ENCODE results near the gene HLA-G.
"Not testable (repeated sequence)": the region's sequence is repeated elsewhere in the genome, so short reads cannot be mapped to it uniquely, and the experiment has no call there.

HLA-G gene

DNA sequence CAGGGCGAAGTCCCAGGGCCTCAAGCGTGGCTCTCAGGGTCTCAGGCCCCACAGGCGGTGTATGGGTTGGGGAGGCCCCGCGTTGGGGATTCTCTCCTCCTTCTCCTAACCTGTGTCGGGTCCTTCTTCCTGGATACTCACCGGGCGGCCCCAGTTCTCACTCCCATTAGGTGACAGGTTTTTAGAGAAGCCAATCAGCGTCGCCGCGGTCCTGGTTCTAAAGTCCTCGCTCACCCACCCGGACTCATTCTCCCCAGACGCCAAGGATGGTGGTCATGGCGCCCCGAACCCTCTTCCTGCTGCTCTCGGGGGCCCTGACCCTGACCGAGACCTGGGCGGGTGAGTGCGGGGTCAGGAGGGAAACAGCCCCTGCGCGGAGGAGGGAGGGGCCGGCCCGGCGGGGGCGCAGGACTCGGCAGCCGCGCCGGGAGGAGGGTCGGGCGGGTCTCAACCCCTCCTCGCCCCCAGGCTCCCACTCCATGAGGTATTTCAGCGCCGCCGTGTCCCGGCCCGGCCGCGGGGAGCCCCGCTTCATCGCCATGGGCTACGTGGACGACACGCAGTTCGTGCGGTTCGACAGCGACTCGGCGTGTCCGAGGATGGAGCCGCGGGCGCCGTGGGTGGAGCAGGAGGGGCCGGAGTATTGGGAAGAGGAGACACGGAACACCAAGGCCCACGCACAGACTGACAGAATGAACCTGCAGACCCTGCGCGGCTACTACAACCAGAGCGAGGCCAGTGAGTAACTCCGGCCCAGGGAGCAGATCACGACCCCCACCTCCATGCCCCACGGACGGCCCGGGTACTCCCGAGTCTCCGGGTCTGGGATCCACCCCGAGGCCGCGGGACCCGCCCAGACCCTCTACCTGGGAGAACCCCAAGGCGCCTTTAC lies at the start of gene HLA-G:
HLA-G (plus strand) TSS at position 247 of the 892 bp plus-strand sequence; CDS start at position 267, 20 bp downstream.
- peak within 1 kb of the TSS; percentile 31 for H3K4me3 ChIP-seq (ENCODE audit: low read depth, low read length)
- no peak for DNase-seq (ENCODE audit: low read depth)

DNA sequence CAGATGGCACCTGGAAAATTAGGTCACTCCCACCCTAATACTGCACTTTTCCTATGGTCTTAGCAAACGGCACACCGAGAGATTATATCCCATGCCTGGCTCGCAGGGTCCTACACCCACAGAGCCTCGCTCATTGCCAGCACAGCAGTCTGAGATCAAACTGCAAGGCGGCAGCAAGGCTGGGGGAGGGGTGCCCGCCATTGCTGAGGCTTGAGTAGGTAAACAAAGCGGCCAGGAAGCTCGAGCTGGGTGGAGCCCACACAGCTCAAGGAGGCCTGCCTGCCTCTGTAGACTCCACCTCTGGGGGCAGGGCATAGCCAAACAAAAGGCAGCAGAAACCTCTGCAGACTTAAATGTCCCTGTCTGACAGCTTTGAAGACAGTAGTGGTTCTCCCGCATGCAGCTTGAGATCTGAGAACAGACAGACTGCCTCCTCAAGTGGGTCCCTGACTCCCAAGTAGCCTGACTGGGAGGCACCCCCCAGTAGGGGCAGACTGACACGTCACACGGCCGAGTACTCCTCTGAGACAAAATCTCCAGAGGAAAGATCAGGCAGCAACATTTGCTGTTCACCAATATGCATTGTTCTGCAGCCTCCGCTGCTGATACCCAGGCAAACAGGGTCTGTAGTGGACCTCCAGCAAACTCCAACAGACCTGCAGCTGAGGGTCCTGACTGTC lies 47.5 kb upstream of the HLA-G start:
- not testable (repeated sequence) for DNase-seq (ENCODE audit: low read depth); H3K4me3 ChIP-seq (ENCODE audit: low read depth, low read length)

DNA sequence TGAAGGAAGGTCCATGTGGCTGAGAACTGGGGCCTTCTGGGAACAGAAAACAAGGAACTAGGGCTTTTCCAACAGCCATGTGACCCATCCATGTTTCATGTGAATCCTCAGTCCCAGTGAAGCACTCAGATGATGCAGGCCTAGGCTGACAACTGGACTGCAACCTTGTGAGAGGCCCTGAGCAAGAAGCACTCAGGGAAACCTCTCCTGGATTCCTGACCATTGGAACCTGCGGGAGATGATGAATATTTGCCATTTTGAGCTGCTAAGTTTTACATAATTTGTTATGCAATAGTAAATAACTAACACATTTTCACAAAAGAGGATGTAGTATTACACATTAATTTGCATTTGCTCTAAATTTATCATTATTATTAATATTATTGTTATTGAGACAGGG lies 38.4 kb upstream of the HLA-G start:
- no peak for DNase-seq (ENCODE audit: low read depth)
- H3K4me3 ChIP-seq (ENCODE audit: low read depth, low read length) = no peak overlapping the region

DNA sequence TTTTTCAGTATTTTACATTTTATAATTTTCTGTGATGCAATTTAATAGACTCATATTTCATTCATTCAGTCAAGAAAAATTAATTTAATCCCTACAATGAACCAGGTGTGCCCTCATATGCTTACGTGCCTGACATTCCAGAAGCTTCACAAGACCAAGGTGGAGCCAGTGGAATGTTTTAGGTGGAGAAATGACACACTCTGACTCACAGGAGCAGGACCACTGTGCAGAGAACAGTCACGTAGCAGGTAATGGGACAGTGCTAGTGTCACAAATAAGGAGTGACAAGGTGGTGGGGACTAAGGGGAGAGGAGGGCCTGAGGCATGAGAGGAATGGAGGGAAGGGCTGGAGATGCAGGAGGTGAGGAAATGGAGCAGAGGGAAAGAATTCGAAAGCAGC lies 37.0 kb upstream of the HLA-G start:
- no peak overlapping the region for H3K4me3 ChIP-seq (ENCODE audit: low read depth, low read length)

DNA sequence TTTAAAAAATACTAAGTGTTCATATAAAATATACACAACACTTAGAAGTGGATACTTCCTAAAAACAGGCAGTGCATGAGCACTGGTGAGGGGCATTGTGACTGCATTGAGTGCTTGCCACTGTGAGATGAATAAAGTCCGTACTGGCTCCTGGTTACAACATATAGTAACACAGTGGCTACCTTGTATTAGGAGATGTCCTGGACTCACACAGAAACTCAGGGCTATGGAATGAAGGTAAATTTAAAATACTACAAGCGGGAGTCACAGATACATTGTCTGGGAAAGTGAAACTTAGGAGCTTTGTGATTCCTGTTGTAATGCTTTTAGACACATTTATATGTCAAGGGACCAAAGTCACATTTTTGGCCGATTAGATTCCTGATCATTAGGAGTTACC lies 36.5 kb upstream of the HLA-G start:
- H3K4me3 ChIP-seq (ENCODE audit: low read depth, low read length) = no peak overlapping the region
- no peak for DNase-seq (ENCODE audit: low read depth)

More for the DNA sequence above, 37.0 kb upstream of the HLA-G start:
- no peak for DNase-seq (ENCODE audit: low read depth)

DNA sequence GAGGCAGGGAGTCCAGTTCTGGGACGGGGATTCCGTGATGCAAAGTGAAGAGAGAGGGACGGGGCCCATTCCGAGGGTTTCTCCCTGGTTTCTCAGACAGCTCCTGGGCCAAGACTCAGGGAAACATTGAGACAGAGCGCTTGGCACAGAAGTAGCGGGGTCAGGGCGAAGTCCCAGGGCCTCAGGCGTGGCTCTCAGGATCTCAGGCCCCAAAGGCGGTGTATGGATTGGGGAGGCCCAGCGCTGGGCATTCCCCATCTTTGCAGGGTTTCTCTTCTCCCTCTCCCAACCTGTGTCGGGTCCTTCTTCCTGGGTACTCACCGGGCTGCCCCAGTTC lies 35.9 kb upstream of the HLA-G start:
- no peak for DNase-seq (ENCODE audit: low read depth)
- no peak overlapping the region for H3K4me3 ChIP-seq (ENCODE audit: low read depth, low read length)

DNA sequence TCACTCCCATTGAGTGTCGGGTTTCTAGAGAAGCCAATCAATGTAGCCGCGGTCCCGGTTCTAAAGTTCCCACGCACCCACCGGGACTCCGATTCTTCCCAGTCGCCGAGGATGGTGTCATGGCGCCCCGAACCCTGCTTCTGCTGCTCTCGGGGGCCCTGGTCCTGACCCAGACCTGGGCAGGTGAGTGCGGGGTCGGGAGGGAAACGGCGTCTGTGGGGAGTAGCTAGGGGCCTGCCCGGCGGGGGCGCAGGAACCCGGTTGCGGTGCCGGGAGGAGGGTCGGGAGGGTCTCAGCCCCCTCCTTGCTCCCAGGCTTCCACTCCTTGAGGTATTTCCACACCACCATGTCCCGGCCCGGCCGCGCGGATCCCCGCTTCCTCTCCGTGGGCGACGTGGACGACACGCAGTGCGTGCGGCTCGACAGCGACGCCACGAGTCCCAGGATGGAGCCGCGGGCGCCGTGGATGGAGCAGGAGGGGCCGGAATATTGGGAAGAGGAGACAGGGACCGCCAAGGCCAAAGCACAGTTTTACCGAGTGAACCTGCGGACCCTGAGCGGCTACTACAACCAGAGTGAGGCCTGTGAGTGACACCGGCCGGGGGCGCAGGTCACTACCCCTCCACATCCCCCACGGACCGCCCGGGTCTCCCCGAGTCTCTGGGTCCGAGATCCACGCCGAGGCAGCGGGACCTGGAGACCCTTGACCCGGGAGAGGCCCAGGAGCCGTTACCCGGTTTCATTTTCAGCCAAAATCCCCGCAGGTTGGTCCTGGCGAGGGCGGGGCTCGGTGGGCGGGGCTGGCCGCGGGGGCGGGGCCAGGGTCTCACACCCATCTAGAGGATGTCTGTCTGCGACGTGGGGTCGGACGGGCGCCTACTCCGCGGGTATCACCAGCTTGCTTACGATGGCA lies 35.2 kb upstream of the HLA-G start:
- H3K4me3 ChIP-seq (ENCODE audit: low read depth, low read length) = peak overlapping the region; percentile 42
- DNase-seq (ENCODE audit: low read depth) = no peak

DNA sequence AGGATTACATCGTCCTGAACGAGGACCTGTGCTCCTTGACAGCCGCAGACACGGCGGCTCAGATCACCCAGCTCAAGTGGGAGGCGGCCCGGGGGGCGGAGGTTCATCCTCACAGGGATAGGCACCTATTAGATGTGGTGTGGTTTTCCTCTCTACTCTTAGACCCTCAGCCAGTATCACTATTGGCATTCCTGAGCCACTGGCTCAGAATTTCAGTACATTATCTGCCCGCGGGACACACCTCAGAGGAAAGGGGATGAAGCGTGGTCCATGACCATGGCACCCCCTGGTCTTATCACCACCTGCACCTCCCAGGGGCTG lies 34.6 kb upstream of the HLA-G start:
- no peak for DNase-seq (ENCODE audit: low read depth)
- no peak overlapping the region for H3K4me3 ChIP-seq (ENCODE audit: low read depth, low read length)

DNA sequence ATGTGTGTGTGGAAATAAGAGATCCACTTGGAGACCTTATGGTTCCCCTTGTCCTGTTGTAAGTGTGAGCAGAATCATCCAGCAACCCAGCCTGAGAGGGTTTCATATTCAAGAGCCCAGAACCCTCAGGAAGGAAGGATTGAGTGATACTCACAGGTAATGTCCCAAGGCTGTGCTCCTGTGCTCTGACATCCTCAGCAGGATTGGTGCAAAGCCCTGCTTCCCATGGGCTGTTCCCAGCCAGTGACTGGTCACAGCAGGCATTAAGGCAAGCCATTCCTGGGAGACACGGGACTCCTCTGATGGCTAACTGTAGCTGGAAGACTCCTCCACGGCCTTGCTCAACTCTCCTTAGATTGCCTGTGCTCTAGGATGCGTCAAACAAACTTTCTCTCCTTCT lies 33.8 kb upstream of the HLA-G start:
- DNase-seq (ENCODE audit: low read depth) = no peak
- no peak overlapping the region for H3K4me3 ChIP-seq (ENCODE audit: low read depth, low read length)

DNA sequence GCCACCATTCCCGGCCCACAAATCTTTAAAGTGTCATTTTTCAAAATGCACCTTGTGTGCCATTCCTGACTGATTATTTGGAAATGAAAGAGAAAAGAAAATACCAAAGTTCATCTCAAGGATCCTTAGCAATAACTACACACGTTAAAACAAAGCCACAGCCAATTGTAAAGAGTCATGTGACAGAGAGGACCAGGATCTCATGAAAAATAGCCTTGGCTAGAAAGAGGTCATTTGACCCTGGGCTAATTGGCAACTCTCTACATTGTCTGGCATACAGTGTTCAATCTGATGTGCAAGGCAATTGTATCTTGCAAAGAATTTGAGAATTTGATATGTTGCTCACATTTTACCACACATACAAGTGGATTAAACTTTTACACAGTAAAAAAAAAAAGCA lies 31.6 kb upstream of the HLA-G start:
- no peak for DNase-seq (ENCODE audit: low read depth)
- no peak overlapping the region for H3K4me3 ChIP-seq (ENCODE audit: low read depth, low read length)

DNA sequence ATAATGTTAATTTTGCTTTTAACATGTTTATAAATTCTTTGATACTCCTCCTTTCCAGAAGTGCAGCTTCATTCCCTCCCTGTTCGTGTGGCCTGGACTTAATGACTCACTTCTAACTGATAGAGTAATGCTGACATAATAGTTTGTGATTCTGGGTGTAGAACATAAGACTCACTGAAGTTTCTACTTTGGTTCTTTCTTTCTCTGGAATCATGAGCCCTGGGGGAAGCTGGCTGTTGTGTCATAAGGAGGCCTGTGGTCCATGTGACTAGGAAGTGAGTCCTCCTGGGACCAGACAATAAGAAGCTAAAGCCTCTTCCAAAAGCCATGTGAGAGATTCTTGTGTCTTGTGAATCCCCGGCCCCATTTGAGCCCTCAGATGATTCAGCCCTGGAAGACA lies 30.5 kb upstream of the HLA-G start:
- DNase-seq (ENCODE audit: low read depth) = peak; percentile 78
- H3K4me3 ChIP-seq (ENCODE audit: low read depth, low read length) = no peak overlapping the region

DNA sequence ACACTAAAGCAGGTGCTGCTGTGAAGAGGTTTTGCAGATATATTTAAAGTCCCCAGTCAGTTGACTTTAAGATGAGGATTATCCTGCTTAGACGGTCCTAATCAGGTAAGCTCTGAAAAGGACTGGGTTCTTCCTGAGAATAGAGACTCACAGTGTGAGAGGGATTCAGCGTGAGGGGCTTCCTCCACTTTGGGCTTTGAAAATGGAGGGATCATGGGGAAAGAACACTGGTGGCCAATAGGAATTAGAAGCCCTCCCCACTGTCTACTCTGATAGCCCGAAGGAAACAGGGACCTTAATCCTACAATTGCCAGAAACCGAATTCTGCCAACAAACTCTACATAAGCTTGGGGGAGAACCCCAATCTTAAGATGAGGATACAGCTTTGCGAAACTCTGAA lies 29.7 kb upstream of the HLA-G start:
- no peak for DNase-seq (ENCODE audit: low read depth)
- H3K4me3 ChIP-seq (ENCODE audit: low read depth, low read length) = no peak overlapping the region

DNA sequence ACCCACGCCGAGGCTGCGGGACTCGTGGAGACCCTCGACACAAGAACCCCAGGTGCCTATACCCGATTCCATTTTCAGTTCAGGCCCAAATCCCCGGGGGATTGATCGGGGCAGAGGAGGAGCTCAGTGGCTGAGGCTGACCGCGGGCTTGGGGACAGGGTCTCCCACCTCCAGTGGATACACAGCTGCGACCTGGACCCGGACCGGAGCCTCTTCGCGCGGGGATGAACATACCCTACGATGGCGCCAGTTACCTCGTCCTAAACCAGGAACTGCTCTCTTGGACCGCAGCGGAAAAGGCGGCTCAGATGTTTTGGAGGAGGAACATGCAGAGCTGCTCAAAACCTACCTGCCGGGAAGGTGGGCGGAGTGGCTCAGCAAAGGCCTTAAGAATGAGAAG lies 27.4 kb upstream of the HLA-G start:
- H3K4me3 ChIP-seq (ENCODE audit: low read depth, low read length) = no peak overlapping the region
- no peak for DNase-seq (ENCODE audit: low read depth)

DNA sequence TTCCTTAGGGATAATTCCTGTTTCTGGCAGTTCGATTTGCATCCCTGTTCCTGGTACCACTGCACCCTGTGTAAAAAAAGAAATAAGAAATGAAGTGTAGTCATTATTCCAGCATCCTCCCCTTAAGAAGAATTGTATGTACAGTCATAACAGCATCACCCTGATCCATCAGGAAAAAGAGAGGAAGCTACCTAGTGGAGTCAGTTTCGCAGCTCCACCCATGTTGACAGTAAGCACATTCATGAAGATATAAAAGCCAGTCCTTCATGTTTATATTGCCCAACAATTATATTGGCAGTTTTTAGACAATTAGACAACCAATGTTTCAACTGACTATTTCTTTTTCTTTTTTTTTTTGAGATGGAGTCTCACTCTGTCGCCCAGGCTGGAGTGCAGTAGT lies 21.2 kb upstream of the HLA-G start:
- no peak overlapping the region for H3K4me3 ChIP-seq (ENCODE audit: low read depth, low read length)
- no peak for DNase-seq (ENCODE audit: low read depth)

DNA sequence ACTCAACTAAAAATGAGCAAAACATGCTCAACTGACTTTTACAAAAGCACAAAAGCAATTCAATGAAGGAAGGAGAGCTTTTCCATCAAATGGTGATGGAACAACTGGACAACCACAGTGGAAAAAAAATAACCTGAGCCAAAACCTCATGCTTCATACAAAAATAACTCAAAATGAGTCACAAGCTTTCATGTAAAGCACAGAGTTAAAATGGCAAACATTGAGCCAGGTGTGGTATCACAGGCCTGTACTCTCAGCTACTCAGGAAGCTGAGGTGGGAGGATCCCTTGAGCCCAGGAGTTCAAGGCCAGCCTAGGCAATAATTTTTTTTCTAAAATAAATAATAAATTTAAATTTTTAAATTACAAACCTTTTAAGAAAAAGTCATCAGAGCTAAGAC lies 18.4 kb upstream of the HLA-G start:
- DNase-seq (ENCODE audit: low read depth) = no peak
- no peak overlapping the region for H3K4me3 ChIP-seq (ENCODE audit: low read depth, low read length)

DNA sequence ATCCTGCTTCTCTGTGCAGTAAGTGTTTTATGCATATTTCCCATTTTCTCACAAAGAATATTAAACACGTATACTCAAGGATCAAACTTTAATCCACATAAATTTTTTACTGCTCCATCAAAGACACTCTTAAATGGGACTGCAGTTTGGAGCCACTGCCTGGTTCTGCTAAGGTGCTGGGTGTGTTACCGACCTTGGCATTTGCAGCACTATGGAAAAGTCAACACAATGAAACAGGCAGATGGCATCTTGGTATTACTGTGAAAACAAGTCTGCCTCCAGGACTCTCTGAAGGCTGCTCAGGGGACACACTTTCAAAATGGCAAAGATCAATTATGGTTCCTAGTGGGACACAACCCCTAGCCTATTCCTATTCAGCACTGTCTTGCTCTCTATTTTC lies 17.3 kb upstream of the HLA-G start:
- no peak for DNase-seq (ENCODE audit: low read depth)

DNA sequence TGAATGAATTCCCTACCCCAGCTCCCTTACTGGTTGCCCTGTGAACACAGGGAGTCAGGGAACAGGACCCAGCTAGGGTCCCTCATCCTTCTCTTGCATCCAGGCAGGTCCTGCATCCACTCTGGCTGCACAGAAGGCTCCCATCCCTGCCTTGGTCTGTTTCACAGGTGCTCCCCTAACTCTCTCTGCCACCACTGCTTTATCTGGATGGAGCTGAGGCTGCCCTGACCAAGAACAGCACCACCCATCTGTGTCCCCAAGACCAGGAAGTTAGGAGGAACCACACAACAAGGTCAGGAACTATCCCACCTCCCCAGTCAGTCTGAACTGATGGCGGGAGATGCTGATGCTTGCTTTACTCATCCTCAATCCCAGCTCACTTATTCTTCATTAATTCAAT lies 16.2 kb upstream of the HLA-G start:
- no peak overlapping the region for H3K4me3 ChIP-seq (ENCODE audit: low read depth, low read length)
- DNase-seq (ENCODE audit: low read depth) = no peak

More for the DNA sequence above, 17.3 kb upstream of the HLA-G start:
- no peak overlapping the region for H3K4me3 ChIP-seq (ENCODE audit: low read depth, low read length)

DNA sequence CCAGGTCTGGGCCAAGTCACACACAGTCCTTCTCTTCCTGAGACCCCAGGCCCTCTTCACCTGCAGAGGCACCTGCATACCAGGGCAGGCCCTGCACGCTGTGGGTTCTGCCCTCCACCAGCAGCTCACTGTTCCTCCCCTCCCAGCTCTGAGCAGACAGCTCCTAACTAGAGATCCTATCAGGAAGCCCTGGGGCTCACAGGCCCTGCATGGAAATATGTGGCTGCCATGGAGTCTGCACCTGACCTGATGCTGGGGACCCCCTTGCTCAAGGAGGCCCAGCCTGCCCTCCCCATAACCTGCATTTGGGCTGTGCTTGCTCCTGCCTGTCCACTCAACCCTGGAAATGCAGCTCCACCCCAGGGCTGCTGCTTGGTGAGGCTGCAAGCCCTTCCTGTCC lies 14.6 kb upstream of the HLA-G start:
- DNase-seq (ENCODE audit: low read depth) = no peak
- no peak overlapping the region for H3K4me3 ChIP-seq (ENCODE audit: low read depth, low read length)

DNA sequence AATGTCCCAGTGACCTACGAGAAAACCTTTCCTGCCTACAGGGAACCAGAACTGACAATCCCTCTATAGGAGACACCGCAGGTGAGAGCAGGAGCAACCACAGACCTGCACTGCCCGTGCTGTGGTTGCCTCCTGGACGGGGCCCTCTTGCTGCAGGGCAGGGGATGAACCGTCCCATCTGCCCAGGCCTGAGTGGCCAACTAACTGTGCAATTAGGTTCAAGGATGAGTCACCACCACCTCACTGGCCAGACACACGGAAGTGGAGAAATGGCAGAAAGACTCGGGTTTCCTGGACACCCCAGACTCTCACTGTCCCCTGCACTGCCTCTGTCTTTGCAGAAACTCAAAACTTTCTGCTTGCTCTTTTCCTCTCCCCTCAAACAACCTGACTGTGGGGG lies 13.8 kb upstream of the HLA-G start:
- no peak overlapping the region for H3K4me3 ChIP-seq (ENCODE audit: low read depth, low read length)
- DNase-seq (ENCODE audit: low read depth) = no peak

DNA sequence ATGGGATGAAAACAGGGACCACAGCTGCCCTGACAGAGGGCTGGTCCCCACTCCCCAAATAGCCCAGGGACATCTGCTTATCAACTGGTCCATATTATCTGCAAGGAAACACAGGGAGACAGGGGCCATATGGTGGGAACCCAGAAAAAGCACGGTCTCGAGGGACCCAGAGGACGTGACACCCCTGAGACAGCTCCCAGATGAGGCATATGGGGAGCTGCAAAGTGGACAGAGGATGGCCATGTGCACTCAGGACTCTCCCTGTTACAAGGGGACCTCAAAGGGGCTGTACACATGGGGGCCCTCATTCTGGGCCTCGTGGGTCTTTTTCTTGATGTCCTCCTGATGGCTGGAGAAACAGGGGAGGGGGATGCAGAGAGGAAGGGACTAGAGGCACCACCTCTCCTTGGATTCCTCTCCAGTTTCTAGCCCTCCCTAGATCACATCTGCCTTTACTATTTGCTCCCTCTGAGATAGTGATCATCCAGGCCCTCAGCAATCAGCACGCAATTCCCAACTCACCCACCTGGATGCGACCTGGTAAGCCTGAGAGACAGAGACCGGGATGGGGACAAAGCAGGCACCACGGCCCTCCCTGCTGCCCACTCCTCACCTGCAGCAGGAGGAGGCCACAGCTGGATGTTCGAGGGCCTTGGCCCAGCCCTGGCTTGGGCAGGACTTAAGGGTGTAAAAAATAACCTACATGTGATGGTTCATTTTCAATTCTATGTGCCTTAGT lies 13.1 kb upstream of the HLA-G start:
- DNase-seq (ENCODE audit: low read depth) = no peak
- H3K4me3 ChIP-seq (ENCODE audit: low read depth, low read length) = no peak overlapping the region
